HepG2 (cell line): ENCODE measurements around the gene TTC39B.

Experiments
- CTCF ChIP-seq: sonication (generic); formaldehyde crosslinking; IDR thresholded peaks from 2 replicates; pipeline ENCODE4 v1.5.0; 2020; ENCODE audit warnings: mild to moderate bottlenecking, missing genetic modification reagents, moderate library complexity
- EZH2 ChIP-seq: conservative IDR thresholded peaks from 2 replicates; pipeline ENCODE4 v1.6.1; 2012; ENCODE audit warnings: mild to moderate bottlenecking, low read depth, low read length, moderate library complexity
- HMGXB4 ChIP-seq, 2 experiments: sonication (generic) in 1 of 2; formaldehyde crosslinking in 1 of 2; IDR thresholded peaks; 2 replicates each; pipeline versions ENCODE4 v1.4.0 to v1.6.1; 2018 to 2020; ENCODE audit warnings: missing genetic modification reagents in 2 of 2, borderline replicate concordance in 1 of 2, low read depth in 1 of 2, mild to moderate bottlenecking in 1 of 2, missing biosample characterization in 1 of 2
- NR2F6 ChIP-seq, 2 experiments: IDR thresholded peaks; 2 replicates each; pipeline ENCODE4 v1.6.1; 2016; ENCODE audit warnings: antibody characterized with exemption in 1 of 2, mild to moderate bottlenecking in 1 of 2

GRCh38 chr9:15229409-15229808 lies 77.6 kb downstream of the TTC39B start:
- no peak for TF ChIP-seq NR2F6 (IDR thresholded peaks at IDR 0.05)
- no peak for TF ChIP-seq NR2F6 (CRISPR knock-in tag; IDR thresholded peaks at IDR 0.05)
- TF ChIP-seq CTCF (CRISPR knock-in tag), result no peak
- no peak for TF ChIP-seq HMGXB4 (CRISPR knock-in tag; IDR thresholded peaks at IDR 0.05; ENCODE audit: borderline replicate concordance in 1 of 2, low read depth in 1 of 2)
- no peak for TF ChIP-seq EZH2
